GM18511 (cell line): ENCODE measurements around the gene DUS2.

Experiments used
- ATAC-seq: cut with Tn5 transposase; IDR thresholded peaks from one replicate; pipeline ENCODE4 v1.9.1; 2021; ENCODE audit warnings: mild to moderate bottlenecking, moderate library complexity; ENCODE audit not compliant: unreplicated experiment

DUS2 gene

DNA sequence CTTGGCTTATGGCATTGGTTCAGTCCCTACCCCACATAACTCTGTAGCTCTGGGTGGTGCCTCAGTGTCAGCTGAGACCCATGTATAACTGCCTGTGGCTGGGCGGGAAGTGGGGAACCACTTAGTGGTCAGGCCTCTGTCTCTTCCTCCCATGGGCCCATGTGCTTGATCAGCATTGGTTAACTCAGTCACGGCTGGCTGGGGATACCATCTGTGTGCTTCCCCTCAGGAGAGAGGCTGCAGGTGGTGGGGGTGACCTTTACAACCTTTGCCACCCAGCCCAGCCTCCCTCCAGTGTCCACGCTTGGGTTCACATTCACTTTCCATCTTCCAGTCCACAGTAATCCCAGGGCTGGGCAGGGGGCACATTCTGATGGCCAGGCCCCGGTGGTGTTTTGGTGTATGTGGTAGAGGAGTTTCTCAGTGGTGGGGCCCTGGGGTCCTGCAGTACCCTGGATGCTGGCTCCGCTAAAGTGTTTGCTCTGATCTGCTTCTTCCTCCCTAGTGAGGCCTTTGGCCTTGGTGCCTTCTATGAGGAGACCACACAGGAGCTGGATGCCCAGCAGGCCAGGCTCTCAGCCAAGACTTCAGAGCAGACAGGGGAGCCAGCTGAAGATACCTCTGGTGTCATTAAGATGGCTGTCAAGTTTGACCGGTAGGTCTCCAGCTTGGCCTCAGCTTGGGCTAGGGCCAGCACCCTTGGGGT is 51.9 kb downstream of the DUS2 start:
- peak; percentile 89 for ATAC-seq

DNA sequence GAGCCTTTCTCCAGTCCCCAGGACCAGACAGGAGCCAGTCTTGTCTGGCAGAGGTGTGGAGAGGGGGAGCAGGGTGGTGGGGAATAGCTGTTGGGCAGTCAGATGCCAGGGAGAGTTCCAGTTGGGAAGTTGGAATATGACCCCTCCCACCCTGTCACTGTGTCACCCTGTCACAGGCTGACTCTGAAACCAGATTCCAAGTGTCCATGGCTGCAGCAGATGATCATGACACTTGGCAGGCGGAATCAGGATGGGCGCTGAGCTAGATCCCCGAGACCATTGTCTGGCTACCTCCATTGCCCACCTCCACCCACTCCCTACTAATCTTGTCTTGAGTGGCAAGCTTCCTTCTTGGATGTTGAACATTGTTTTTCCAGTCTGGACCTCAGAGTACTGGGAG is 52.9 kb downstream of the DUS2 start:
- no peak for ATAC-seq

DNA sequence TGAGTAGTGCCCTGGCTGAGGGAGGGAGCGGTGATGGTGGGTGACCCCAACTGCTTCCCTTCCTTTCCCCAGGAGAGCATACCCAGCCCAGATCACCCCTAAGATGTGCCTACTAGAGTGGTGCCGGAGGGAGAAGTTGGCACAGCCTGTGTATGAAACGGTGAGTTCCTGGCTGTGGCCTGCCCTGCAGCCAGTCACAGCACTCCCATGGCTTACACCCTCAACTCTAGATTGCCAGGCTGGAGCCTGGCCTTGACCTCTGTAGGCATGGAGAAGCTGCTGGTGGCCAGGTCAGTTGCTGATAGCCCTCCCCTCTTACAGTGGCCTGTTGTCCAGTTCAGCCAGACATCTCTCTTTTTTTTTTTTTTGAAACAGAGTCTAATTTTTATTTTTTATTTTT is 53.5 kb downstream of the DUS2 start:
- ATAC-seq = no peak

DNA sequence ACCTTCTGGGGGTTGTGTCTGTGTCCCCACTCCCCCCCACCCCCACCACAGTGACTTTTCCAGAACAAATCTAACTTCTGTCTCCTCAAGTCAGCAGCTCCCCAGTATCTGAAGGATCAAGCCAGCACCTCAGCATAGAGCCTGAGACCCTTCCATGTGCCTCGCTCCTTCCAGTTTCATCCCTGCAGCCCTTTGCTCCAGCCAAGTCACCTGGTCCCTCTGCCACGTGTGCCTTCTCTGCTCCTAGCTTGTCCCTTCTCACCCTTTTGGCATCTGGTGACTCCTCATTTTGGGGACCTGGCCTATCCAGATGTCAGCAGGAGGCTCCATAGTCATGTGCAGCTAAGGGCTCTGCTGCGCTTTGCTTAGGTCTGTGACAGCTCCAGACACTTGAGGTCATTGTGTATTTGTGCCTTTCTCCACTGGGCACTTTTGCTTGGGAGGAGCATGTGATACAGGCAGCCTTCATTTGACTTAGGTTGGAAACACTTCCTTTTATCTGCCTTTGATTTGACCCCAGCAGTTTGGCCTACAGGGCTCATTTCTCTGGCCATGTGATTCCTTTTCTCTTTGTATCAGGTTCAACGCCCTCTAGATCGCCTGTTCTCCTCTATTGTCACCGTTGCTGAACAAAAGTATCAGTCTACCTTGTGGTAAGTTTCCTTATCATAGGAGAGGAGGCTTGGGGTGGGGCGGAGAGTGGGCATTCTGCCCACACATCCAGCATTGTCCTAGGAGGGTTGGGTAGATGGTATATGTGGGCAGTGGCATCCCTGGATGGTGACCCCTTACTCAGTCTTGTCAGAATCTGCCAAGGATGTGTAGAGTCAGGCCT is 55.0 kb downstream of the DUS2 start:
- no peak for ATAC-seq

DNA sequence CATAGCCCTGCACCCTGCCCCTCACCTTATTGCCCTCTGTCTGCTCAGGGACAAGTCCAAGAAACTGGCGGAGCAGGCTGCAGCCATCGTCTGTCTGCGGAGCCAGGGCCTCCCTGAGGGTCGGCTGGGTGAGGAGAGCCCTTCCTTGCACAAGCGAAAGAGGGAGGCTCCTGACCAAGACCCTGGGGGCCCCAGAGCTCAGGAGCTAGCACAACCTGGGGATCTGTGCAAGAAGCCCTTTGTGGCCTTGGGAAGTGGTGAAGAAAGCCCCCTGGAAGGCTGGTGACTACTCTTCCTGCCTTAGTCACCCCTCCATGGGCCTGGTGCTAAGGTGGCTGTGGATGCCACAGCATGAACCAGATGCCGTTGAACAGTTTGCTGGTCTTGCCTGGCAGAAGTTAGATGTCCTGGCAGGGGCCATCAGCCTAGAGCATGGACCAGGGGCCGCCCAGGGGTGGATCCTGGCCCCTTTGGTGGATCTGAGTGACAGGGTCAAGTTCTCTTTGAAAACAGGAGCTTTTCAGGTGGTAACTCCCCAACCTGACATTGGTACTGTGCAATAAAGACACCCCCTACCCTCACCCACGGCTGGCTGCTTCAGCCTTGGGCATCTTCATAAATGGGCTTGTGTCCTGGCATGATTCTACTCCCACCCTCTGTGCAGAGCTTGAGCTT is 55.8 kb downstream of the DUS2 start:
- ATAC-seq = no peak

DNA sequence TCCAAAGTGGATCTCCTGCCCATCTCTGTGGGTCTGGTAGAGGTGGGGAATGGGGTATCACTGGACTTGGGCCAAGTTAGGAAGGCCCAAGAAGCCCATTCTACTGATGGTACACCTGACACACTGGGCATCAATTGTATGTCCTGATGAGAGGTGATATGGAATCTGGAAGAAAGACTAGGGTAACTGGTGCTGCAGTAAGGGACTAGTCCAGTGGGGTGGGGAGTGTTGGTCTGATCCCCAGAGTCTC is 56.2 kb downstream of the DUS2 start:
- ATAC-seq = no peak

DNA sequence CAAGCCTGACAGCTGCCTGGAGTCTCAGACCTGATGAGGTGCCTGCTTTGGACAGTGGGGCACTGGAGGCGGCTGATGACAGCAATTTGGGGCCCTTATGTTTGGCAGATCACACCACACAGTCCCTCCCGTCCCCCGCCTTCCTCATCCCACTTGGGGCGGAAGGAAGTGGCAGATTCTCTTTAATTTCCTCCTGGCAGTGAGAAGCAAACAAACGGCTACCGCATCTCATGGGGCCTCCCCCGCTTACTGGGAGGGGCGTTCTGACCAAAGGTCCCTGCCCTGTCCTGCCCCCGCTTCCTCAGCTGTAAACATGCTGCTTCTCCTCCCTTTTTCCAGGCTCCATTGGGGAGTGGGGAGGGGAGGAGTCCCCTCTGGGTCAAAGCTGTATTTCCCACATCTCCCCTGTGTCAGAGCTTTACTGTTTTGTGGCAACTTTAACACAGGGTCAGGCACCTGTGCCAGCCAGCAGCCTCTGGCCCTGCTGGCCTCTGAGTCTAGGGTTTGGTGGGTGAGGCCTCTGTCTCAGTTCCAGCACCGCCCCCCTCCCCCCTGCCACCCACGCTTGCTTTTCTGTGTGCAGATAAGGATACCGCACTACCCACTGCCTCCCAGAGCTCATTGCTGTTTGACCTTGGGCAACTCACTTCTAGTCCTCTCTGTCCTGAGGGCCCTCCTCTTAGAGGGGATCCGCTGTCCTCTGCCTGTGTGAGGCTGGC is 56.7 kb downstream of the DUS2 start:
- no peak for ATAC-seq

DNA sequence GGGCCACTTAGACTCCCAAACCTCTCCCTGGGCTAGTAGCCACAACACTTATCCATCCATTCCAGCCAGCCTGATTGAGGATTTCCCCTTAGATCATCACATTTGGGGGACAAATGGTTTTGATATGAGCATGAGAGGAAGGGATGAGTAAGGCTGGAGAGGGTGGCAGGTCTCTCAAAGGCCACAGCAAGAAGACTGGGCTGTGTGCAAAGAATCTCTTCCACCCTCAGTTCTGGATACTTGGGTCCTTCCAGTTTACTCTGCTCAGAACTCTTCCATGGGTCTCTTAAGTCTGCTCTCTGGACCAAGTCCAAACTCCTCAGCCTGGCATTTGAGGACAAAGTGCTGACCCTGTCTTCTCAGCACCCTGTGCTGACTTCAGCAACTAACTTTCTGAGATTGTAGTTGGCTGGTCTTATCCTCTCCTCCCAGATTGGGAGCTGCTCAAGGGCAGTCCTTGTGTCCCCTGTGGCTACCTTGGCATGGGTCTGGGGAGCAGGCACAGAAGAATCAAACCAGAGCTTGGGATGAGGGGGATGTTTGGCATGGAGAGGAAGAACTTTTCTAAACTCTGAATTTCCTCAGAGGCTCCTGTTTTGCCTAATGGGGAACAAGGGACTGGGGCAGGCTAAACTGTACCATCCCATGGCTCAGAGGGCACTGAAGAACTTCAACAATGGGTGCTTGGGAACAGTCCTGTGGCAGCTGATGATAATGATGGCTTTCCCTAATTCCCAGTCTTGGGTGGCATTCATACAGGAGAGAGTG is 59.0 kb downstream of the DUS2 start:
- ATAC-seq = no peak

DNA sequence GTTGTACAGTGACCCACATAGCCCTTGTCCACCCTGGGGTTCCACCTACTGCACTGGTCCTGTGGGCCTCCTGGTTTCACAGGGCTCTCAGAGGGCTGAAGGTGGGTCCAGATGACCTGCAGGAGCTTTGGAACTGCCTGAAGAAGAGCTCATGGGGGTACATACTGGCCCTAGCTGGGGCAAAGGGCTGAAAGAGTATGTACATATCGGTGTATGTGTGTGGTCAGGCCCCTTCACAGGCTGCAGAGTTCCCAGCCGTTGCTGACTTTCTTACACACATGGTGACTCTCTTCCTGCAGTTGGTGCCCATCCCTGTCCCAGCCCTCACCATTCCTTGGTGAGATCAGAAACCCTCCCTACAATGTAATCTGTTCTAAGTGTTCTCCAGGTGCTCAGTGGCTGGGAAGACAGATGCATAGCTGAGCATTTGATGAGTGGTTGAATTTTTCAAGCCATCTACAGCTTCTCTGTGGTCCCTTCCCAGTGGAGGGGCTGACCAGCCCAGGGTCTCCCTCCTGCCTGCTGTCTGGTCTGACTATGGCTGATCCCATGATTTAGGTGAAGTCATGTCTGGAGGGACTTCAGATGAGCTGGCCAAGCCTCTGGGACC is 59.6 kb downstream of the DUS2 start:
- ATAC-seq = no peak

DNA sequence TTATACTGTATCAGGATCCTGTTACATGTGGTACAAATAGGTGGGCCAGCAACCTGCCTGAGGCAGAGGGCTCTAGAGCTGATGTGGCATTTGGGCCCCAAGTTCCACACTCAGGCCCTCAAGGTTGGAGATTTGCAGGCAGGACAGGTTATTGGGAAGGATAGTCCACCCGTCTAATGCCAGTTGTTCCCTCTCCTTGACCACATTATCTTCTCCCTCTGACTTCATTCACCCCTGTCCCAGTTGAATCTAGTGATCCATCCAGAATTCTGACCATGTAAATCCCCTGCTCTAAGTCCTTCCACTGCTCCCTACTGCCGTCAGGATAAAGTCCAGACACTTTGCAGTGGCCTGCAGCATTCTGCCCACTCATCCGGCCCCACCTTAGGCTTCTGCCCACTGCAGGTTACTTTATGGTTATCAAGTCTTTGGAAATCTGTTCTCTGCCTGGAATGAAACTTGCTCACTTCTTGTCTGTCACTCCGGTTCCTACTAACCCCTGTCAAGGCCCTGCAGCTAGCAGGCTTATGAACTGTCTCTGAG is 60.2 kb downstream of the DUS2 start:
- ATAC-seq = no peak

DNA sequence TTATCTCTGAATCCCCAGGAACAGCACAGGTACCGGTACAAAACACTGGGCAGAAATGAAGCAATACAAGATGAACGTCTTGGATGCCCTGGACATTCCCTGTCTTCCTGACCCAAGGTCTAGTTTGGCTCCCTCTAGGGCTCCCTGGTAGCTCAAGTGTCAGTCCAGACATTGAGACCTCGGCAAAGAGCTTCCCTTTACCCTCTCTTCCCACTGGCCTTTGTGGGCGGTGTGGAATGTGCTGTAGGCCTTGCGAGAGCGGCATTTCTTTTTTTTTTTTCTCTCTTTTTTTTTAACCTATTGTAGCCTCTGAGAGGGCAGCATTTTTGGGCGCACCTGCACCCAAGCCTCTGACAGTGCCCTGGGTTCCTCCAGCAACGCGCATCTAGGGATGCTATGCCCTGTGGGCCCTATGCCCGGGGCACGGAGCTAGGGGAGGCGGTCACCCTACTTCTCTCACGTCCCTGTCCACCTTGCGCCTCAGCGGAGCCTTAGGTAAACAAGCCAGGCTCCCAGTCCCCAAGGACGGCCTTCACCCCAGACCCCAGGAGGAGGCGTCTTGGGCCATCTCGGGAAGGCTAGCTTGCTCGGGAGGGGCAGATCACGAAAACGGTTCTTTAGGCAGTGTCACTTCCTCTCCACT is 60.9 kb downstream of the DUS2 start:
- no peak for ATAC-seq

DNA sequence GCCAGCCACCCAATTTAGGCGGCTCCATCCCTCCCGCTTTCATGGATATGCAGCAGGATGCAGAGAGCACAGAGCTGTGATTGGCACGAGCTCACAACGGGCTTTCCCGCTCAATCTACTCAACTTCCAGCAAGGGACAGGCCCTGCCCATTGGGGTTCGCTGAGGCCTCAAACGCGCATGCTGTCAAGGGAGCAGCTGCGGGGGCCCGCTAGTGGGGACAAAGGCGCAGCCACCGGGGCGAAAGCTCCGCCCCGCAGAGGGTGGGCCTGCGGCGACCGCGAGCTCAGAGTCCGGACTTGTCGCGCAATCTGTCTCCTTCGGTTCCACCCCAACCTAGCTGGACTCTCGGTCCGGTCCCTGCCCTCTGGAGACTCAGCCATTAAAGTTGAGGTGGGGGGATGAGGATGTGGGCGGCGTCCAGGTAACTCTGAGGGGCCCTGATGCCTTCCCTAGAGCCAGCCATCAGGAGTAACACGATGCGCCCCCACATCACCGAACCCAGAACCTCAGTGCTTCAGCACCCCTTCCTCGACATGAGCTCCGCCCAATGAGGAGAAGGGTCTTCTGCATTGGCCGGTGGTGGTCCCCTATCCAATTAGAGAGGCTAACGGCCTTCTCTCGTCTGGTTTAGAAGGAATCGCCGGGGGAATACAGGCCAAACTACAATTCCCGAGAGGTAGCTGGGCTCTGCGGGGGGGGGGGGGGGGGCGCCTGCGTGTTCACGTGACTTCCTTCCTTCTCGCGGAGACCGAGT is 61.6 kb downstream of the DUS2 start:
- ATAC-seq = peak; percentile 68

DNA sequence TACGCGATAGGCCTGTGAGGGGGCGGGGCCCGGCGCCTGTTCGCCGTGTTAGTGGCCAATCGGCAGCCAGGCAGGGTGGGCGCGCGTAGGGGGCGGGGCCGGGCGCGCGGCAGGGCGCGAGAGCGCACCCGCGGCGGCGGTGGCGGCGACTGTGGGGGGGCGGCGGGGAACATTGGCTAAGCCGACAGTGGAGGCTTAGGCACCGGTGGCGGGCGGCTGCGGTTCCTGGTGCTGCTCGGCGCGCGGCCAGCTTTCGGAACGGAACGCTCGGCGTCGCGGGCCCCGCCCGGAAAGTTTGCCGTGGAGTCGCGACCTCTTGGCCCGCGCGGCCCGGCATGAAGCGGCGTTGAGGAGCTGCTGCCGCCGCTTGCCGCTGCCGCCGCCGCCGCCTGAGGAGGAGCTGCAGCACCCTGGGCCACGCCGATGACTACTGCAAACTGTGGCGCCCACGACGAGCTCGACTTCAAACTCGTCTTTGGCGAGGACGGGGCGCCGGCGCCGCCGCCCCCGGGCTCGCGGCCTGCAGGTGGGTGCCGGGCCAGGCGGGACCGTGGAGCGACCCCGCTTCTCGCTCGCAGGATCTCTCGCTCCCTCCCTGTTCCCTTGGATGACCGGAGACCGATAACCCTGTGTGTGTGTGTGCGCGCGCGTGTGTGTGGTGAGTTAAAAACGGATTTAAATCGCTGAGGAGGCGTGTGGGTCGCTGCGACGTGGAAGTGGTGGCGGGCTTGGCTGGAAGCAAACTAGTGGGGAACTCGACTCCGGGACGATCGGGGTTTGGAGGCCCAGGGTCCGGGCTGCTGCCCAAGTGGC is 62.4 kb downstream of the DUS2 start, which contains the start of gene NFATC3:
Gene NFATC3 (plus strand): TSS at position 112 of the 813 bp plus-strand sequence. CDS start 312 bp downstream, at position 424.
- peak; percentile 68 for ATAC-seq

DNA sequence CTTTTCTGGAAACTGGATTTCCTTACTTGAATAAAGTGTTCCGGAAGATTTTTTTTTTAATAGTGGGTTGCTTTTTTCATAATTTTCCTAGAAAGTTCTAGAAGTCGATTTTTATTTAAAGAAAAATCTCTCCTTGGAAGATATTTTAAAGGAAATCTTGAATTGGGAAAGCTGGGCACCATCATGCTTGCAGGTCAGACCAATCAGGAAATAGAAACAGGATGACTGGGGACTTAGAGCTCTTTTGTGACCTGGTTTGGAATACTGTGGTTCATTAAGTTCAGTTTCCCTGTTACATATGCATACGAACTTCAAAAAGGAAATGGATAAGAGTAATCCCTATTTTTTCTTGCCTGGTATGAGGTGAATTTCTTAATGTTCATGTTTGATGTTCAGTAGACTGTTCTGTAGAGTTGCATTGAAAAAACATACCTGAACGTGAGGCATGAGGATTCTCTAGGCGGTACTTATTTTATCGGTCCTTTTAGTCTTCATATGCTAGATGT is 63.3 kb downstream of the DUS2 start:
- ATAC-seq = no peak

DNA sequence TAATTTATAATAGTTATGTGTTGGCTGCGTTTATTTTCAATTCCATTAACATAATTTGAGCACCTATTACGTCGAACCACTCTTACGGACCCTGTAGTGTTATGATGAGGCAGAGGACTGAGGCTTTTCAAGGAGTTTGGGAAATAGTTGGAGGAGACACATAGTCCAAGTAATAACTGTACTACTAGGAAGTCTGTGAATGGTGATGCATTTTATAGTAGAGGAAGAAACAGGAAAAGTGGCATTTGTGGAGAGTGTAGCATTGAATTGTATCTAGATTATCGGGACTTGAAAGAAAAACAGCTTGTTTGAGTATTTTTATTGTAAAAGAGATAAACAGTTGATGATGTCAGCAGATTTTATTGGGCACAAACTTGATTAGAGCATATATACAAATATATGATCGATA is 63.8 kb downstream of the DUS2 start:
- no peak for ATAC-seq

DNA sequence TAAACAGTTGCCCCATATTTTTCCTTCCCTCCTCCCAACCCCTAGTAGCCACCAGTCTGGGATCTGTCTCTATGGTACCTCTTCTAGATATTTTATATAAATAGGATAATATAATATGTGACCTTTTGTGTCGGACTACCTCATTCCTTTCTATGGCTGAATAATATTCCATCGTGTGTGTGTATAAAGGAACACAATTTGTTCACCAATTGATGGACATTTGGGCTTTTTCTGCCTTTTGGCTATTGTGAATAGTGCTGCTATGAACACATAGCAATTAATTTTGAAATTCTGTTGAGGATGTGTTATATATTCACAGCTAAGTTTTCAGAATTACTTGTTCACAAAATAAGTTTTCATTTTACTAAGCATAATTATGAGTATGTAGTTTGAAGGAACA is 64.6 kb downstream of the DUS2 start:
- ATAC-seq = no peak

DNA sequence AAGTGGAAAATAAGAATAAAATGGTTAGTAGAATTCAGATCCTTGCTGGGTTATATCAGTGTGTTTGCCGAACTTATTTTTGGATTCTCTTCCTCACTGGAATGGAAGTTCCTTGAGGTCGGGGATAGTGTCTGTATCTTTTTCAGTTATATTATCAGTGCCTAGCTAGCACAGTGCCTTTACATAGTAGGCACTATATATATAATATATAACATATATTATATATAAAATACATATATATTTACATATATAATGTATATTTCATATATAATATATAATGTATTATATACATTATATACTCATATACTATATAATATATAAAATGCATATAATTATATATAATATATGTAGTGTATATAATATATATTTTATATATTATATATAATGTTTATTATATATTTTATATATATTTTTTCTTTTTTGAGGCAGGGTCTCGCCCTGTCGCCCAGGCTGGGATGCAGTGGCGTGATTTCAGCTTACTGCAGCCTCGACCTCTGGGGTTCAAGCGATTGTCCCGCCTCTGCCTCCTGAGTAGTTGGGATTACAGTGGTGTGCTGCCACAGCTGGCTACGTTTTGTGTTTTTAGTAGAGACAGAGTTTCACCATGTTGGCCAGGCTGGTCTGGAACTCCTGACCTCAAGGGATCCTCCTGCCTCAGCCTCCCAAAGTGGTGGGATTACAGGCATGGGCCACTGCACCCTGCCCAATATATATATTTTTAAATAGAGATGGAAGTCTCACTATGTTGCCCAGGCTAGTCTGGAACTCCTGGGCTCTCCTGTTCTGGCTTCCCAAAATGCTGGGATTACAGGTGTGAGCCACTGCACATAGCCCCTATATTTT is 65.3 kb downstream of the DUS2 start:
- no peak for ATAC-seq
